ENCODE results near the gene IGFL4. TPM values are rescaled to one million over a fixed set of nuclear protein-coding genes. Genes with fewer than 3 reads are reported as not detected.

The IGFL4 gene
- total and polyA plus RNA-seq, 10 of the 15 experiments (the other 5 are each of a cell fraction or from before 2014, with no cell fraction given): not detected

MicroRNA genes within 50 kb of the gene (microRNA counts, 767-probe panel; counts per million panel counts)
- microRNA hsa-miR-769-3p (1,512 counts per million, percentile 58 among the panel's probes with 10 or more counts), microRNA hsa-miR-769-5p (1,244 counts per million, percentile 41 among the panel's probes with 10 or more counts)

Small RNA genes within 50 kb of the gene (microRNA-seq; reads per million reads assigned to microRNA genes)
- 254 reads per million, percentile 81 among the genes with 10 or more reads in this experiment for gene MIR769

Small RNA genes within 50 kb of the gene (small RNA-seq; reads per million reads assigned to genes)
- gene MIR769: 1,013 reads per million, percentile 100 among the genes with 10 or more reads in this experiment

Other genes starting within 250 kb of the IGFL4 start
Only the 7 nearest of the 13 such genes appear.
- gene MYPOP, start 138.4 kb downstream of the IGFL4 start, total RNA-seq (2014; rRNA removed): 1.7 and 2.1 TPM in 2 replicates
- gene MYPOP, start 138.4 kb downstream of the IGFL4 start, total RNA-seq (2014; rRNA removed; fragmentation: Illumina TruSeq; extraction: Trizol): 1.1 and 1.2 TPM in 2 replicates
- 9.4 TPM in 2 replicates for gene MYPOP, start 138.4 kb downstream of the IGFL4 start, total RNA-seq (2021)
- gene MYPOP, start 138.4 kb downstream of the IGFL4 start, polyA plus RNA-seq (2011; rRNA removed): 0.52 and 1.1 TPM in 2 replicates
- 0.92 and 2.3 TPM in 2 replicates for gene MYPOP, start 138.4 kb downstream of the IGFL4 start, polyA plus RNA-seq (2014; fragmentation: Illumina TruSeq; extraction: Trizol)
- gene MYPOP, start 138.4 kb downstream of the IGFL4 start, polyA plus RNA-seq (2014; fragmentation: Nextera tagmentation; extraction: Ambion mirVana): 1 to 10 TPM in 1 of 2 experiments, under 1 TPM in 1; 0.47 to 1.7 TPM
- 4.6 and 5.8 TPM in 2 replicates for gene MYPOP, start 138.4 kb downstream of the IGFL4 start, polyA plus RNA-seq (2014; rRNA removed)
- gene MYPOP, start 138.4 kb downstream of the IGFL4 start, polyA plus RNA-seq (2016; fragmentation: Nextera tagmentation; extraction: Ambion mirVana): 1 to 10 TPM in 1 of 2 experiments, under 1 TPM in 1; 0.70 to 1.1 TPM
- not detected in 2 replicates for gene NANOS2, start 126.2 kb downstream of the IGFL4 start, total RNA-seq (2014; rRNA removed)
- not detected in 2 replicates for gene NANOS2, start 126.2 kb downstream of the IGFL4 start, total RNA-seq (2014; rRNA removed; fragmentation: Illumina TruSeq; extraction: Trizol)
- not detected in 2 replicates for gene NANOS2, start 126.2 kb downstream of the IGFL4 start, total RNA-seq (2021)
- gene NANOS2, start 126.2 kb downstream of the IGFL4 start, polyA plus RNA-seq (2011; rRNA removed): not detected in 2 replicates
- not detected in 2 replicates for gene NANOS2, start 126.2 kb downstream of the IGFL4 start, polyA plus RNA-seq (2014; fragmentation: Illumina TruSeq; extraction: Trizol)
- not detected for gene NANOS2, start 126.2 kb downstream of the IGFL4 start, polyA plus RNA-seq (2014; fragmentation: Nextera tagmentation; extraction: Ambion mirVana)
- gene NANOS2, start 126.2 kb downstream of the IGFL4 start, polyA plus RNA-seq (2014; rRNA removed): 0.04 TPM in 1 of 2 replicates, not detected in the other
- not detected for gene NANOS2, start 126.2 kb downstream of the IGFL4 start, polyA plus RNA-seq (2016; fragmentation: Nextera tagmentation; extraction: Ambion mirVana)
- gene NOVA2, start 67.1 kb downstream of the IGFL4 start, total RNA-seq (2014; rRNA removed): not detected in 2 replicates
- gene NOVA2, start 67.1 kb downstream of the IGFL4 start, total RNA-seq (2014; rRNA removed; fragmentation: Illumina TruSeq; extraction: Trizol): under 0.01 TPM in 1 of 2 replicates, not detected in the other
- 0.03 and 0.44 TPM in 2 replicates for gene NOVA2, start 67.1 kb downstream of the IGFL4 start, total RNA-seq (2021)
- gene NOVA2, start 67.1 kb downstream of the IGFL4 start, polyA plus RNA-seq (2011; rRNA removed): not detected in 2 replicates
- gene NOVA2, start 67.1 kb downstream of the IGFL4 start, polyA plus RNA-seq (2014; fragmentation: Illumina TruSeq; extraction: Trizol): 0.03 TPM in 2 replicates
- gene NOVA2, start 67.1 kb downstream of the IGFL4 start, polyA plus RNA-seq (2014; fragmentation: Nextera tagmentation; extraction: Ambion mirVana): under 1 TPM in 1 of 2 experiments, not detected in 1; under 0.01 TPM
- gene NOVA2, start 67.1 kb downstream of the IGFL4 start, polyA plus RNA-seq (2014; rRNA removed): 0.05 TPM in 1 of 2 replicates, not detected in the other
- under 1 TPM in 1 of 2 experiments, not detected in 1; 0.03 TPM for gene NOVA2, start 67.1 kb downstream of the IGFL4 start, polyA plus RNA-seq (2016; fragmentation: Nextera tagmentation; extraction: Ambion mirVana)
- 15.7 and 16.3 TPM in 2 replicates for gene CCDC61, start 45.5 kb downstream of the IGFL4 start, total RNA-seq (2014; rRNA removed)
- 7.5 and 8.3 TPM in 2 replicates for gene CCDC61, start 45.5 kb downstream of the IGFL4 start, total RNA-seq (2014; rRNA removed; fragmentation: Illumina TruSeq; extraction: Trizol)
- 27.1 and 27.3 TPM in 2 replicates for gene CCDC61, start 45.5 kb downstream of the IGFL4 start, total RNA-seq (2021)
- gene CCDC61, start 45.5 kb downstream of the IGFL4 start, polyA plus RNA-seq (2011; rRNA removed): 5.4 and 11.5 TPM in 2 replicates
- gene CCDC61, start 45.5 kb downstream of the IGFL4 start, polyA plus RNA-seq (2014; fragmentation: Illumina TruSeq; extraction: Trizol): 1.1 and 8.3 TPM in 2 replicates
- gene CCDC61, start 45.5 kb downstream of the IGFL4 start, polyA plus RNA-seq (2014; fragmentation: Nextera tagmentation; extraction: Ambion mirVana): under 1 TPM; 0.27 to 0.95 TPM
- 21.5 and 22.9 TPM in 2 replicates for gene CCDC61, start 45.5 kb downstream of the IGFL4 start, polyA plus RNA-seq (2014; rRNA removed)
- 1 to 10 TPM; 1.7 to 9.1 TPM for gene CCDC61, start 45.5 kb downstream of the IGFL4 start, polyA plus RNA-seq (2016; fragmentation: Nextera tagmentation; extraction: Ambion mirVana)
- not detected in 2 replicates for gene PGLYRP1, start 17.9 kb downstream of the IGFL4 start, total RNA-seq (2014; rRNA removed)
- not detected in 2 replicates for gene PGLYRP1, start 17.9 kb downstream of the IGFL4 start, total RNA-seq (2014; rRNA removed; fragmentation: Illumina TruSeq; extraction: Trizol)
- not detected in 2 replicates for gene PGLYRP1, start 17.9 kb downstream of the IGFL4 start, total RNA-seq (2021)
- gene PGLYRP1, start 17.9 kb downstream of the IGFL4 start, polyA plus RNA-seq (2011; rRNA removed): not detected in 2 replicates
- gene PGLYRP1, start 17.9 kb downstream of the IGFL4 start, polyA plus RNA-seq (2014; fragmentation: Illumina TruSeq; extraction: Trizol): not detected in 2 replicates
- gene PGLYRP1, start 17.9 kb downstream of the IGFL4 start, polyA plus RNA-seq (2014; fragmentation: Nextera tagmentation; extraction: Ambion mirVana): not detected
- not detected in 2 replicates for gene PGLYRP1, start 17.9 kb downstream of the IGFL4 start, polyA plus RNA-seq (2014; rRNA removed)
- under 1 TPM in 1 of 2 experiments, not detected in 1; 0.30 TPM for gene PGLYRP1, start 17.9 kb downstream of the IGFL4 start, polyA plus RNA-seq (2016; fragmentation: Nextera tagmentation; extraction: Ambion mirVana)
- not detected in 2 replicates for gene IGFL3, start 83.7 kb upstream of the IGFL4 start, total RNA-seq (2014; rRNA removed)
- gene IGFL3, start 83.7 kb upstream of the IGFL4 start, total RNA-seq (2014; rRNA removed; fragmentation: Illumina TruSeq; extraction: Trizol): not detected in 2 replicates
- not detected in 2 replicates for gene IGFL3, start 83.7 kb upstream of the IGFL4 start, total RNA-seq (2021)
- not detected in 2 replicates for gene IGFL3, start 83.7 kb upstream of the IGFL4 start, polyA plus RNA-seq (2011; rRNA removed)
- not detected in 2 replicates for gene IGFL3, start 83.7 kb upstream of the IGFL4 start, polyA plus RNA-seq (2014; fragmentation: Illumina TruSeq; extraction: Trizol)
- not detected for gene IGFL3, start 83.7 kb upstream of the IGFL4 start, polyA plus RNA-seq (2014; fragmentation: Nextera tagmentation; extraction: Ambion mirVana)
- gene IGFL3, start 83.7 kb upstream of the IGFL4 start, polyA plus RNA-seq (2014; rRNA removed): not detected in 2 replicates
- not detected for gene IGFL3, start 83.7 kb upstream of the IGFL4 start, polyA plus RNA-seq (2016; fragmentation: Nextera tagmentation; extraction: Ambion mirVana)
- gene IGFL2, start 107.2 kb upstream of the IGFL4 start, total RNA-seq (2014; rRNA removed): not detected in 2 replicates
- gene IGFL2, start 107.2 kb upstream of the IGFL4 start, total RNA-seq (2014; rRNA removed; fragmentation: Illumina TruSeq; extraction: Trizol): not detected in 2 replicates
- not detected in 2 replicates for gene IGFL2, start 107.2 kb upstream of the IGFL4 start, total RNA-seq (2021)
- 0.19 and 0.37 TPM in 2 replicates for gene IGFL2, start 107.2 kb upstream of the IGFL4 start, polyA plus RNA-seq (2011; rRNA removed)
- not detected in 2 replicates for gene IGFL2, start 107.2 kb upstream of the IGFL4 start, polyA plus RNA-seq (2014; fragmentation: Illumina TruSeq; extraction: Trizol)
- gene IGFL2, start 107.2 kb upstream of the IGFL4 start, polyA plus RNA-seq (2014; fragmentation: Nextera tagmentation; extraction: Ambion mirVana): not detected
- gene IGFL2, start 107.2 kb upstream of the IGFL4 start, polyA plus RNA-seq (2014; rRNA removed): not detected in 2 replicates
- not detected for gene IGFL2, start 107.2 kb upstream of the IGFL4 start, polyA plus RNA-seq (2016; fragmentation: Nextera tagmentation; extraction: Ambion mirVana)

Measured in GM12878 (cell line).